HEK293T (cell line): Measurements from ENCODE around the gene CCDC77.

Experiments used
- CTBP1 ChIP-seq: fragments of 450-650 bp; IDR thresholded peaks from 2 replicates; pipeline ENCODE4 v1.6.1; 2016; ENCODE audit warnings: borderline replicate concordance
- ELF4 ChIP-seq: fragments of 450-650 bp; IDR thresholded peaks from 2 replicates; pipeline ENCODE4 v1.6.1; 2017; ENCODE audit warnings: antibody characterized with exemption
- FOXA1 ChIP-seq: fragments of 450-650 bp; IDR thresholded peaks from 2 replicates; pipeline ENCODE4 v1.6.1; 2016; ENCODE audit warnings: mild to moderate bottlenecking
- NFRKB ChIP-seq: fragments of 450-650 bp; IDR thresholded peaks from 2 replicates; pipeline ENCODE4 v1.6.1; 2016; ENCODE audit warnings: mild to moderate bottlenecking, moderate library complexity
- SP1 ChIP-seq: fragments of 450-650 bp; IDR thresholded peaks from 2 replicates; pipeline ENCODE4 v1.6.1; 2017
- SUZ12 ChIP-seq: fragments of 450-650 bp; IDR thresholded peaks from 2 replicates; pipeline ENCODE4 v1.6.1; 2016; ENCODE audit warnings: mild to moderate bottlenecking

- TF ChIP-seq ELF4 (no peak), SP1 (no peak), SUZ12 (no peak), FOXA1 (no peak), NFRKB (no peak), CTBP1 (no peak)
Observed at GRCh38 chr12:442235-442884, 40.9 kb downstream of the CCDC77 start.
